ENCODE measurements around the gene ZNF850.

Gene ZNF850

GRCh38 chr19:36771261-36772231 is 1.1 kb downstream of the ZNF850 start (continued):
- no peak for TF ChIP-seq ZNF473 (tag by site-specific recombination; IDR thresholded peaks at IDR 0.05)
- TF ChIP-seq ZNF560 (tag by site-specific recombination; IDR thresholded peaks at IDR 0.05; ENCODE audit: borderline replicate concordance) = 0 out of 2 replicates have a peak, but pooled peaks have one; percentile 13
- no peak for TF ChIP-seq GLIS2 (tag by site-specific recombination; IDR thresholded peaks at IDR 0.05)
- TF ChIP-seq ZNF280C (tag by site-specific recombination; IDR thresholded peaks at IDR 0.05) = no peak
- no peak for TF ChIP-seq ZNF658 (tag by site-specific recombination; IDR thresholded peaks at IDR 0.05)
- TF ChIP-seq ZNF664 (tag by site-specific recombination; IDR thresholded peaks at IDR 0.05) = no peak
- TF ChIP-seq ZNF394 (tag by site-specific recombination; IDR thresholded peaks at IDR 0.05; ENCODE audit: borderline replicate concordance) = no peak
- TF ChIP-seq PRDM4 (tag by site-specific recombination; IDR thresholded peaks at IDR 0.05) = 0 out of 2 replicates have a peak, but pooled peaks have one; percentile 10
- no peak for TF ChIP-seq ZNF155 (tag by site-specific recombination; IDR thresholded peaks at IDR 0.05)
- no peak for TF ChIP-seq KLF9 (tag by site-specific recombination; IDR thresholded peaks at IDR 0.05; ENCODE audit: low read depth)
- TF ChIP-seq ZNF157 (tag by site-specific recombination; IDR thresholded peaks at IDR 0.05) = no peak
- no peak for TF ChIP-seq ZNF549 (tag by site-specific recombination; IDR thresholded peaks at IDR 0.05)
- TF ChIP-seq ZNF324 (tag by site-specific recombination; IDR thresholded peaks at IDR 0.05) = 0 out of 2 replicates have a peak, but pooled peaks have one; percentile 1
- TF ChIP-seq ZNF580 (tag by site-specific recombination; IDR thresholded peaks at IDR 0.05) = no peak
- TF ChIP-seq ZNF274 (IDR thresholded peaks at IDR 0.05; ENCODE audit: low read length) = no peak
- TF ChIP-seq ZNF274 (tag by site-specific recombination; IDR thresholded peaks at IDR 0.05; ENCODE audit: borderline replicate concordance) = no peak
- no peak for TF ChIP-seq AEBP2 (tag by site-specific recombination; IDR thresholded peaks at IDR 0.05; ENCODE audit: borderline replicate concordance)
- no peak for TF ChIP-seq MZF1 (tag by site-specific recombination; IDR thresholded peaks at IDR 0.05; ENCODE audit: borderline replicate concordance)
- no peak for TF ChIP-seq ZNF555 (tag by site-specific recombination; conservative IDR thresholded peaks at IDR 0.05)
- no peak for TF ChIP-seq ZNF830 (tag by site-specific recombination; IDR thresholded peaks at IDR 0.05; ENCODE audit: low read depth)
- TF ChIP-seq ZNF221 (tag by site-specific recombination; IDR thresholded peaks at IDR 0.05; ENCODE audit: borderline replicate concordance) = no peak
- no peak for TF ChIP-seq ZNF175 (tag by site-specific recombination; IDR thresholded peaks at IDR 0.05)
- no peak for TF ChIP-seq ZNF785 (tag by site-specific recombination; IDR thresholded peaks at IDR 0.05)
- TF ChIP-seq ZNF791 (tag by site-specific recombination; IDR thresholded peaks at IDR 0.05) = no peak
- no peak for TF ChIP-seq ZIC2 (tag by site-specific recombination; IDR thresholded peaks at IDR 0.05)
- TF ChIP-seq, protein P1, sequence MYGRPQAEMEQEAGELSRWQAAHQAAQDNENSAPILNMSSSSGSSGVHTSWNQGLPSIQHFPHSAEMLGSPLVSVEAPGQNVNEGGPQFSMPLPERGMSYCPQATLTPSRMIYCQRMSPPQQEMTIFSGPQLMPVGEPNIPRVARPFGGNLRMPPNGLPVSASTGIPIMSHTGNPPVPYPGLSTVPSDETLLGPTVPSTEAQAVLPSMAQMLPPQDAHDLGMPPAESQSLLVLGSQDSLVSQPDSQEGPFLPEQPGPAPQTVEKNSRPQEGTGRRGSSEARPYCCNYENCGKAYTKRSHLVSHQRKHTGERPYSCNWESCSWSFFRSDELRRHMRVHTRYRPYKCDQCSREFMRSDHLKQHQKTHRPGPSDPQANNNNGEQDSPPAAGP (tag by site-specific recombination; IDR thresholded peaks at IDR 0.05) = no peak
- 0 out of 2 replicates have a peak, but pooled peaks have one; percentile 34 for TF ChIP-seq ZNF214 (tag by site-specific recombination; IDR thresholded peaks at IDR 0.05; ENCODE audit: borderline replicate concordance)
- TF ChIP-seq GFI1B (tag by site-specific recombination; IDR thresholded peaks at IDR 0.05) = no peak
- TF ChIP-seq ZNF202 (tag by site-specific recombination; IDR thresholded peaks at IDR 0.05; ENCODE audit: borderline replicate concordance) = no peak
- TF ChIP-seq ZNF510 (tag by site-specific recombination; IDR thresholded peaks at IDR 0.05; ENCODE audit: insufficient replicate concordance) = no peak
- TF ChIP-seq ZNF423 (tag by site-specific recombination; IDR thresholded peaks at IDR 0.05) = no peak
- TF ChIP-seq ZNF621 (tag by site-specific recombination; IDR thresholded peaks at IDR 0.05) = no peak
- no peak for TF ChIP-seq ZNF530 (tag by site-specific recombination; IDR thresholded peaks at IDR 0.05; ENCODE audit: low read depth)

Data from HEK293 (cell line).